ENCODE results near the gene FKBP3.

The FKBP3 gene

GRCh38 chr14:45120096-45120495 lies 14.2 kb downstream of the FKBP3 start:
- no peak for TF ChIP-seq CTCF (conservative IDR thresholded peaks at IDR 0.05; ENCODE audit: control insufficient read depth, insufficient read depth, low read depth, low read length)
- no peak for DNase-seq (ENCODE audit: low read depth)
- no peak overlapping the region for H3K4me3 ChIP-seq (ENCODE audit: control insufficient read depth, low read depth, low read length)

GRCh38 chr14:45118594-45118993 lies 15.7 kb downstream of the FKBP3 start:
- H3K4me3 ChIP-seq (ENCODE audit: control insufficient read depth, low read depth, low read length), result no peak overlapping the region
- no peak for DNase-seq (ENCODE audit: low read depth)
- TF ChIP-seq CTCF (conservative IDR thresholded peaks at IDR 0.05; ENCODE audit: control insufficient read depth, insufficient read depth, low read depth, low read length), result no peak

- no peak for DNase-seq (ENCODE audit: low read depth)
- no peak overlapping the region for H3K4me3 ChIP-seq (ENCODE audit: control insufficient read depth, low read depth, low read length)
- TF ChIP-seq CTCF (conservative IDR thresholded peaks at IDR 0.05; ENCODE audit: control insufficient read depth, insufficient read depth, low read depth, low read length), result no peak
Observed at GRCh38 chr14:45114327-45114726, 20.0 kb downstream of the FKBP3 start.

GRCh38 chr14:45112896-45113781 lies 21.1 kb downstream of the FKBP3 start:
- DNase-seq (ENCODE audit: low read depth), result peak; percentile 19
- no peak overlapping the region for H3K4me3 ChIP-seq (ENCODE audit: control insufficient read depth, low read depth, low read length)
- no peak for TF ChIP-seq CTCF (conservative IDR thresholded peaks at IDR 0.05; ENCODE audit: control insufficient read depth, insufficient read depth, low read depth, low read length)

- no peak for TF ChIP-seq CTCF (conservative IDR thresholded peaks at IDR 0.05; ENCODE audit: control insufficient read depth, insufficient read depth, low read depth, low read length)
- H3K4me3 ChIP-seq (ENCODE audit: control insufficient read depth, low read depth, low read length), result no peak overlapping the region
- DNase-seq (ENCODE audit: low read depth), result no peak
Observed at GRCh38 chr14:45104561-45104960, 29.7 kb downstream of the FKBP3 start.

GRCh38 chr14:45103806-45104205 lies 30.5 kb downstream of the FKBP3 start:
- TF ChIP-seq CTCF (conservative IDR thresholded peaks at IDR 0.05; ENCODE audit: control insufficient read depth, insufficient read depth, low read depth, low read length), result no peak
- H3K4me3 ChIP-seq (ENCODE audit: control insufficient read depth, low read depth, low read length), result no peak overlapping the region
- DNase-seq (ENCODE audit: low read depth), result no peak
